ENCODE data around the gene GPRIN1.

- no peak for TF ChIP-seq MAX (IDR thresholded peaks at IDR 0.05; ENCODE audit: low read depth)
- TF ChIP-seq CTCF (IDR thresholded peaks at IDR 0.05) = no peak
- no peak for TF ChIP-seq GABPA (IDR thresholded peaks at IDR 0.05; ENCODE audit: low read depth)
- no peak for TF ChIP-seq TEAD4 (IDR thresholded peaks at IDR 0.05; ENCODE audit: borderline replicate concordance, insufficient read depth)
- TF ChIP-seq FOXM1 (IDR thresholded peaks at IDR 0.05; ENCODE audit: low read depth) = no peak
- TF ChIP-seq POLR2AphosphoS5 (IDR thresholded peaks at IDR 0.05; ENCODE audit: low read depth, low read length) = no peak
- TF ChIP-seq NFIC (IDR thresholded peaks at IDR 0.05; ENCODE audit: borderline replicate concordance) = no peak
- TF ChIP-seq RFX5 (IDR thresholded peaks at IDR 0.05; ENCODE audit: low read length) = no peak
- no peak for TF ChIP-seq JUND (IDR thresholded peaks at IDR 0.05)
- no peak for TF ChIP-seq RAD21 (IDR thresholded peaks at IDR 0.05; ENCODE audit: low read length)
- TF ChIP-seq EZH2phosphoT487 (IDR thresholded peaks at IDR 0.05; ENCODE audit: borderline replicate concordance, low read depth) = no peak
- no peak for TF ChIP-seq YY1 (IDR thresholded peaks at IDR 0.05; ENCODE audit: low read depth)
Measured at GRCh38 chr5:176553260-176554085, 56.5 kb downstream of the GPRIN1 start.
